TTC549 (cell line): Measurements from ENCODE around the gene VN1R5.

Experiments used
- FAIRE-seq: peaks from 2 replicates; lab custom pipeline; 2012; peaks lifted over from hg19 to GRCh38; lab: Jason Lieb, UNC

VN1R5 gene

DNA sequence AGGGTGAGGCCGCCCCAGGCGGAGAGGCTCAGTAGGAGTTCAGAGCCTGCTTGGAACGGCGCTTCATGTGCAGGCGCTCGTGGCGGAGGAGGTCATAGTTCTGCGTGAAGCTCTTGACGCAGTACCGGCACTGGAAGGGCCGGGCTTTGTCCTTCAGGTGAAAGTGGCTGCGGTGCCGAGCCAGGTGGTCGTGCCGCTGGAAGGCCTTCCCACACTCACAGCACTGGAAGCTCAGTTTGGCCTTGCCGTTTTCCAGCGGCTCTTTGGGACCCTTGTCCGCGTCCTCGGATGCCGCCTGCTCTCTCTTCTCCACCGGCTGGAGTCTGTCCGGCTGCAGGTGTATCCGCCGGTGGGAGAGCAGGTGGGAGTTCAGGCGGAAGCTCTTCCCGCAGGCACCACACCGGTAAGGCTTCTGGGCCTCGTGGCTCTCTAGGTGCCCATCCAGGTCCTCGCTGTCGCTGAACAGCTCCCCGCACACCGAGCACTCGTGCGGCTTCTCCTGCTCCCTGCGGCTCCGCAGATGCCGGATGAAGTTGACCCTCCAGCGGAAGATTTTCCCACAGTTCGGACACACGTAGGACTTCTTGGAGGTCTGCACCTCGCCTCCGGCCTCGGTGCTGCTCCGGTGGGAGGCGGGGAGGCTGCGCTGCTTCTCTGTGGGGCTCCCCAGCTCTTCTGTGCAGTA, 44.8 kb downstream of the VN1R5 start:
- FAIRE-seq, result no peak

DNA sequence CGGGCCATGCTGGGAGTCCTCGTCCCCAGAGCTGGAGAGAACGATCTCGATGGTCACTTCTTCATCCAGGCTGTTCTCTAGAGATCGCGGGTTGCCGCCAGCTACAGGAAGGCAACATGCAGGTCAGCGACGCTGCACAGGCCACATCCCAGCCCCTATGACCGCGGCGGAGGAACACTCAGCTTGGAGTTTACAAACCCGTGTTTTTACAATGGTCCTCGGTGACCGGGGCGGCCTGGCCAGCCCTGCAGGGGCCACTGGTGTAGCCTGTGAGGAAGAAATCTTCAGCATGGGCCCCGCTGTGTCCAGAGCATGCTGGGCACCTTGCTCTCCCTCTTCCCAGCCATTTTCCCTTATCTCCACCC, 45.3 kb downstream of the VN1R5 start:
- FAIRE-seq, result no peak

DNA sequence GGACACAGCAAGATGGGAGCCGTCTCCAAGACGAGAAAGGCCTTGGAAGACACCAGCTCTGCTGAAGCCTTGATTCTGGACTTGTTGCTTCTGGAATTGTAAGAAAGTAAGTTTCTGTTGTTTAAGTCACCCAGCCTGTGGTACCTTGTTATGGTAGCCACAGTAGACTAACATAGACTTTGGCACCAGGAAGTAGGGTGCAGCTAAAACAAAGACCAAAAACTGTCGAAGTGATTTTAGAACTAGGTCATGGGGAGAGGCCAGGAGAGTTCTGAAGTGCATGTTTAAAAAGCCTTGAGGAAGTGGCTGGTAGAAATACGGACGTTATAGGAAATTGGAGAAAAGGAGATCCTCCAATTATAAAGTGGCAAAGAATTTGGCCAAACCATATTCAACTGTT, 47.3 kb downstream of the VN1R5 start:
- FAIRE-seq, result no peak

DNA sequence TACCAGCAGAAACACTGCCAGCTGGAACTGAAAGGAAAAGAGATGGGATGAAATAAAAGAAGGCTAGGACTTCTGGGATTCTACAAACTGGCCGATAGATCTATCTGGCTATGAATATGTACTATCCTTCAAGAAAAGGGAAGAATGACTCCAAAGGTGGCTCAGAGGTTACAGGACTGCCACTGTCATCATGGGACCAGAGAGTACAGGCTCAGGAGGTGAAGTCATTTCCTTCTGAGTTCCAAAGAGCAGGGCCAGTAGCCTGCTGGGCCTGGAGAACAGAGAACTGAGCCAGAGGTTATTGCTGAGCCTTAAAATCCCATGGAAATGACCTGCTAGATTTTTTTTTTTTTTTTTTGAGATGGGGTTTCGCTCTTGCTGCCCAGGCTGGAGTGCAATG, 48.2 kb downstream of the VN1R5 start:
- no peak for FAIRE-seq
